Eye (tissue), 1 donor: ENCODE results near the gene NTRK2.

Experiments
- DNase-seq: peaks from one replicate; pipeline ENCODE4 v3.0.0-alpha.2; 2015

The NTRK2 gene

DNA sequence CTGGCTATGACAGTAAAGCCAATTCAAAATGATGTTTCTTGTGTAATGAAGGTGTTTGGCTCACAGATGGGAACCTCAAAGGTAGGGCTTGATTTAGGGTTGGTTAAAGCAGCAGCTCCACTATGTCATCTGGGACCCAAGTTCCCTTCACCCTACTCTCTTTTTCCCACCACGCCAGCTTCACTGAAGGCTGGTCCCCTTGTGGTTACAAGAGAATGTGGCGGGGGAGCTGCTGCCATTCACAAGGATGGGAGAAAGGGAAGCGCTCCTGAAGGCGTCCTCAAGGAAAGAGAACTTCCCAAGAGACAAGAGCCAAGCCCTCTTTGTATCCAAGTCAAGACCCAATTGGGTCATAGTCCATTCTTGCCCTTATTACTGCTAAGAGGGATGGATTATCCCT is 72.7 kb downstream of the NTRK2 start:
- no peak for DNase-seq

DNA sequence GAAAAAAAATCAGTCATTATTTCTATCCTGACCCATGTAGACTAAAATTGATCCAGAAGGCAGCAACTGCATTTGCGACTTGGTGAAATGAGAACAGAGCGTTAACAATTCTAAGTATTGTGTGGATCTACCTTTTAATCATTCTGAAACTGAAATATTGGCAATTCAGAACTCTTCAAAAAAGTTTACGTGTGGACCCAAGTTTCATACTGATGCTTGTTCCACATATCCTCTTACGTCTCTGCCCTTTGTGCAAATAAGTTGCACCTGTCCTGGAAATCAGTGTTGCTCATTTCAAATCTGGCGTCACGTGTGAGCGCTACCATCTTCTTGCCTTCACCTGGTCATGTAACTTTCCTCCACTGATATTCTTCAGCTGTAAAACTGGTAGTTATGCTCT is 74.7 kb downstream of the NTRK2 start:
- no peak for DNase-seq

DNA sequence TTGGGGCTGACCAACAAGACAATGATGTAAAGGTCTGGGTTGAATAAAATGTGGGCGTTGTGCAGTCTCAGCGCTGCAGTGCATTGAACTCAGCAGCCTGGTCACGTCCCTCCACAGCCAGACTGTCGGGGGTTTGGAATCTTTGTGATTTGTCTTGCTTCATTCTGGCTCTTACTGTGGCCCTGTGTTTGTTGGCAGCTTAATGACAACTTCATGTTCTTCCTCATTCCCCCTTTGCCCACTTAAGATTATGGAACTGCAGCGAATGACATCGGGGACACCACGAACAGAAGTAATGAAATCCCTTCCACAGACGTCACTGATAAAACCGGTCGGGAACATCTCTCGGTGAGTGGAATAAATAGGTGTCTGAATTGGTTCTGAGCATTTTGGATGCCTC is 75.2 kb downstream of the NTRK2 start:
- DNase-seq = no peak

DNA sequence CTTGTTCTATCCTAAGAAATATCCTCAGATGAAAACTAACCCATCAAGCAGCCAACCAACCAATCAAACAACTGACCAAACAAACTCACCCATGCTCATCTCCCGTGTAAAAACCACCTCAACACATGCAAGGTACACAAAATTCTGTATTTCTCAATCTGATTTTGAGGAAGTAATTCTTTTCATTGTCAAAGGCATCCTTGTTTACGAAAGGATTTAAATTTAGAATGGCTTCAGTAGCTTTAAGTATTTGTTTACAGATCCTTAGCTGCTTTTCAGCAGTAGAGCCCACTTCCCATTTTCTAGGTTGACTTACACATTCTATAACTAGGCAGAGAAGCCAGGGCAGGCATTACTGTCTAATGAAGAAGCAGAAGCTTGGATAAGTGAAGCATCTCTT is 78.6 kb downstream of the NTRK2 start:
- no peak for DNase-seq

DNA sequence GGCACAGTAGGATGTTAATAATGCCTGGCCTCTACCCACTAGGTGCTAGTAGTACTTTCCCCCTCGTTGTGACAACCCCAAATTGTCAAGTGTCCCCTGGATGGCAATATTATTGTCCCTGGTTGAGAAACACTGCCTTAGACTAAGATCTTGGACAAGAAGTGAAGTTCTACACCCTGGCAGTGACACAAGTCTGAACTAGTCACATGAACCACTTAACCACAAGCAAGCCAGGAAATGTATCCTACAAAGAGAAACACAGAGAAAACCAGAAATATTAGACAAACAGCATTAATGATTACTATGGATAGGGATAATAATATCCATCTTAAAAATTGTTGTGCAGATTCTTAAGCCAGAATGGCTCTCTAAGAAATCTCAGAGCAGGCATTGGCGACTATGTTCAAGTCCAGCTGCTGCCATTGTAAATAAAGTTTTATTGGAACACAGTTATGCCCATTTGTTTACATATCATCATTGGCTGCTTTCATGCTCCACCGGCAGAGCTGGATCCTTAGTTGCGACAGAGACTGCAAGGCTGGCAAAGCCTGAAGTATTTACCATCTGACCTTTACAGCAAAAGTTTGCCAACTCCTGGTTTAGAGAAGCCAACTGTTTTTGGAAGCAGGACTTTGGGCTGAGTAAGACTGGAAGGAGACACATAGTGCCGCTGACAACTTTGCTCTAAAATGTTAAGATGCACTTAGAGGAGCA is 80.8 kb downstream of the NTRK2 start:
- DNase-seq = no peak

DNA sequence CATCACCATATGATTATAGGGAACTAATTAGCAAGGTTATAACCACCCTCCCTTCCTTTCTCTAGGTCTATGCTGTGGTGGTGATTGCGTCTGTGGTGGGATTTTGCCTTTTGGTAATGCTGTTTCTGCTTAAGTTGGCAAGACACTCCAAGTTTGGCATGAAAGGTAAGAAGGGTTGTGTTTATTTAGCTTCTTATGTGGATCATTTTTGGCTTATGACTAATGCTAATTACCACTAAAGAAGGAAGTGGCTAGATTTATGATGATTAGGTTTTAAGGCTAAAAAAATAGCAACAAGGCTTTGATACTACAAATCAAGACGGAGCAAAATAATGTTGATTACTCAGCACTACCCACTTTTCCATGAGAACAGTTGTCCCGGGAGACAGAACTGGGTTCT is 82.4 kb downstream of the NTRK2 start:
- no peak for DNase-seq

DNA sequence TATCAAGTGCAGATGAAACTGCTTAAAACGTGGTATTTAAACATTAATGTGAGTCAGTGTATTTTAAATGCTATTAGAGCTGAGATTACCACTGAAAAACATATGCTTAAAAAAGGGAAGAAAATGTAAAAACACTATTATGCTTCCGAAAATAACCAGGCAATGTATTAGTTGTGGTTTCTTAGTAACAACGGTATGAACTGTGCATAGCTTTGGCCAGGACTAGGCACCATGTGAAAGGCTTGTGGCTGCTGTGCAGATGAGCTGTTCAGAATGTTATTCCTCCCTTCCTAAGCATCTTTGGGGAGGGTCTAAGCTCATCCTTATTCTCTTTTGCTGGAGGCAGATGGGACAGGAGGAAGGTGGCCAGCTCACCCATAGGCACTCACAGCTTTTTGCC is 84.9 kb downstream of the NTRK2 start:
- no peak for DNase-seq

DNA sequence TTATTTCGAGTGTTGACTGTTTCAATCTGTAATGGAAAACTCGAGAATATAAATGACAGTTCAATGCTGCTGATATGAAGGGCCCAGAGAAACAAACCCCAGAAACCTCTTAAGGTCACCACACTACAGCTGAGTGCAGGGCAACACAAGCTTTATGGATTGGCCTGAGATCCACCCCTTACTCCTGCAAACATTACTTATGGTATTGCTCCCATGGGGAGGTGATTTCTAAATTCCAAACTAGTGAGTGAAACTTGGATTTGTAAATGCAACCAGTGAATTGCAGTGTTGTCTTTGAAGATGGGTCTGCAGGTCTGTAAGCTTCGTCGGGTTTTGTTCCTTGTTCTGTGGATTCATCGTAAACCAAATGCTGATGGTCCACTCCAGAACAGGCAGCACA is 85.4 kb downstream of the NTRK2 start:
- no peak for DNase-seq

DNA sequence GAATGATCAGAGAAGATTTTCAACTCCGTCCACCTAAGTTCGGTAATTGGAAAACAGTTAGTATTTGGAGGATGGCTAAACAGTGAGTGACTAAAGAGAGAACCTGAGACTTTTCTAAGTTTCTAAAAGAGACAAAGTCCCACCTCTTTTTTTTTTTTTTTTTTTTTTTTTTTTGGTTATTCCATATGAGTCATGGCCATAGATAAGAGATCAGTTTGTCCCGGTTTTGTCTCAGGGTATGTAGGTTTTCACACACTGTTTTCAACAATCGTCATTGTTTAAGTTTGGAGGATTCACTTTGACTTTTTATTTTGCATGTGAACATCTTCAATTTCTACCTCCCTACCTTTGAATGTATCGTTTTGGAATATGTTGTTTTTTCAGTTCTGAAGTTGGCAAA is 85.9 kb downstream of the NTRK2 start:
- DNase-seq = no peak

DNA sequence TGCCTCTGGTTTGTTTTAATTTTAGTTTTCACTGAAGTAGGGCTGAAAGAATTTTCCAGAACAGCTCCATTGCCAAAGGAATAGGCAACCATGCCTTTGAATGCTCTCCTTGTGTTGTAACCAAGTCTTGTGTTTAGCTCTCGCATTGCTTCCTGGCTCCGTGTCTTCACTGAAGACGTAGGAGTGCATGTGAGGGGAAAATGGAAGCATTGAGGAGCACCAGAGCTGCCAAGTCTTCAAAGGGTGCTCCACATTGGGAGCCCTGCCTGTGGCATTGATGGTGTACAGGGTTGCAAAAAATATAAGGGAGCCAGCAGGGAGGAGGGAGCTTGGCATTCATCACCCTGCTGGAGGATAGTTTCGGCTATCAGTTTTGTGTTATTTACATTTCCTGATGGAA is 86.6 kb downstream of the NTRK2 start:
- DNase-seq = no peak

DNA sequence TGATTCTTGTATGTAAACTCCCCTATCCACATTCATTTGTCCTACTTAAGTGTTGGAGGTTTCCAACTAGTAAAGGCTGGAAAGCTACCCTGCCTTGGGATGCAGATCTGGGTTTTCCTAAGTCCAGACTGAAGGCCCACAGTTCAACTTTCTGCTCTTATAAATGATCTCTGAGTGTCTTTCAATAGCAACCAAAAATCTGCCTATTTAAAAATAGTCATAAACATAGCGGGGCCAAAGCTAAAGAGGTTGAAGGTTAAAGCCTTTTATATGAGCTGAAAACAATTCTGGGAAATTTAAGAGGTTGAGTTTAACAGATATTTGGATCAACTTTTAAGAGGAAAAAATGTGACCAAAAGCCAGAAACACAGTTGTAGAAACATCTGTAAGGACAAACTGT is 87.2 kb downstream of the NTRK2 start:
- DNase-seq = no peak

DNA sequence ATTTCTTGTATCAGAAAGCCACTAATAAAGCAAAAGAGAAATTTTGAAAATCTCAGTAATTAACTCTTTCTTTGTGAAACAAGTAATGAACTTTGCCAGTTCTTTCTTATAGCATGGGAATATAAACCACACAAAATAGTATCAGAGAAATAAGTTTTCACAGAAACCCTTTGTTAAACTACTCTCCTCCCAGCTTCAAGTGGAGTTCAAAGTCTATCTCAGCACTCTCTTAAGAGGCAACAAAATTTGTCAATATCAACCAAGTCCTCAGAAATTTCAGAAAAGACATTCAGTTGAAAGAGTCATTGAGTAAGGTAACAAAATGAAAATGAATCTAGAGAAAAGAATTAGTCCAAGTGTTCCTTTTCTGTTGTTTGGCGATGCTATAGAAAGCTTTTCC is 89.3 kb downstream of the NTRK2 start:
- no peak for DNase-seq

DNA sequence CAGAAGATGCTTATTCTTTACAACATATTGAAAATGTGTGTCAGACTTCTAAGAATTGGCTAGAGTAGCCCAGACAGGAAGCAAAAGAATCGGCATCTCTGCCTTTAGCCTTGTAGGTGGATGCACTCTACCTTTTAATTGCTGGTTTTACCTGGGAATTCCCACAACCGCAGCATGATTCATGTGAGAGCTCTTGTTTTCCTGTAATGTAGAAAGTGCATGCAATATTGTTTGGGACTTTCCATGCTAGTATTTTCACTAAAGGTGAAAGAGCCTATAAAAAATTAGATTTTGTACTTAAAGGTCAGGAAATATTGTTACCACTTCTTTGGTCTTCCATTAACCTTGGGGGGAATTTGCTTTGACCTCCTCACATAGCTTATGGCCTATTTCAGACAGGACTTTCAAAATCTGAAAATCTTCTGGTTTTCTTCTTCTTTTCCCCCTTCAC is 89.8 kb downstream of the NTRK2 start:
- no peak for DNase-seq

DNA sequence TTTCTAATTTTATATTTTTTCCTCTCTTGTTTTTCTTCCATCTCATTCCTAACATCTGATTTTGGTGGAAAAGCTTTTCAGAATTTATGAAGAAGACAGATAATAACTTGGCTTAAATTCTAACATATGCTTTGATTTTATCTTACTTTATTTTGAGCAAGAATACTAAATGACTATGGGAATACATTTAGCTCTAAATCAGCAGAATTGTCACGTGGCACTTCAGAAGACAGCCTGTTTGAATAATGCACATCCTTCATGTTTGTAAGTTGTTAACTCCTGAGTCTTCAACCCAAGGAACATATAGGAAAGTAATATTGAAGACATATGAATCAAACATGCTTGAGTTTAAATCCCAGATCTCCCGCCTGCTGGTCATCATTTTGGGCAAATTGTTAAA is 90.3 kb downstream of the NTRK2 start:
- DNase-seq = no peak

DNA sequence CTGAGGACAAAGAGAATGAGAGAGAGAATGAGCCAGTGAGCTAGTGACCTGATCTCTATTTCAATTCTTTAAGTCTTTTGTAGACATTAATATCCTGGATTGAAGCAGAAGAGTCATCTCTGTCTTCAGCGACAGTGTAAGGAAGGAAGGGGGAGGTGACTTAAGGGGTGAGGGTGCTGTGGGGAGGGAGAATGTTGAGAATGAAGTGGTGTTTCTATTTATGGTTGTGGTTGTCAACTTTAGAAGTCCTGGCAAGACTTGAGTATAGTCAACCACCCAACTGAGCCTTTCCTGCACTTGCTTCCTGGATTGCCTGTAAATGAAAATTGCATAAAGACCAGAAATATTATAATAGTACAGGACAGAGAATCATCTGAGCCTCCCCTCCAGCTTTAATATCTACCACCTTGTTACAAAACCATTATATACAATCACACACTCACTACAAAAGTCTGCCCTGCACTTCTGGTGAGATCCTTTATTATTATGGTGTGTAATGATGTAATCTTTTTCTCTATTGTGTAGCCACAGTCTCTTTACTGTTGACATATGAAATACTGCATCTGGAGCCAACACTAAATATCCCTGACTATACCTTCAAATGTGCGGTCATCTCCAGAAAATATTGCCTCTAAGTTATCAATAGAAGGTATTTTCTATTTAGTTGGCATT is 91.7 kb downstream of the NTRK2 start:
- DNase-seq = no peak

DNA sequence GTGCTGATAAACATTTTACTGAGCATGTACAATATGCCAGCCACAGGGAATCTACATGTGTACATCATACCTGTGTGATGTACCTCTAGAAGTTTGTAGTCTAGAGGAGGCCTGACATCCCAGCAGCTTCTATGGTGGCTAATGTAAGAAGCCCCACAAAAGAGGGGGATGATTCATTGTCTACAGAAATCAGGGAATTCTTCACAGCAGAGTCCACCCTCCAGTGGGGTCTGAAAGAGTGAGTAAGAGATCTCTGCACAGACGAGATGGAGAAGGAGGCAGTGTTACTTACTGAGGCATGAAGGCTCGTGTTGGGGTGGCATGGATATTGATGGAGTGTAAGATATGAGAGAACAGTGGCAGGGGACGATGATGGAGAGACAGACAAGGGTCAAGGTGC is 103.0 kb downstream of the NTRK2 start:
- no peak for DNase-seq

DNA sequence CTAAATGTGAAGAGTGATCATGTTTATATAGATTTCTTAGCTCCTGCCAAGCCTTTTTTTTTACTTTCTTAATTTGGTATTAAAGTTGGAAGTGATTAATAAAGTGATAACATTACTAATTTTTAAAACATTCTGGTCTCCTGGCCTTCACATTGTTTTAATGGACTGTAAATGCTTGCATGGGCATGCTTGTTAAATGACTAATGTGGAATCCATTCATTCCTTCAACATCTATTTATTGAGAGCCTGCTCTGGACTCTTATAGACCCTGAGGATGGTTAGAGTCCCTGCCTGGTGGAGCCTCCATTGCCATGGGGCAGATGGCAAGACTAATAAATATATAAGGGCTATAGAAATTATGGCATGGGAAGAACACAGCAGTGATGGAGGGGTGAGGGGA is 103.5 kb downstream of the NTRK2 start:
- DNase-seq = no peak

DNA sequence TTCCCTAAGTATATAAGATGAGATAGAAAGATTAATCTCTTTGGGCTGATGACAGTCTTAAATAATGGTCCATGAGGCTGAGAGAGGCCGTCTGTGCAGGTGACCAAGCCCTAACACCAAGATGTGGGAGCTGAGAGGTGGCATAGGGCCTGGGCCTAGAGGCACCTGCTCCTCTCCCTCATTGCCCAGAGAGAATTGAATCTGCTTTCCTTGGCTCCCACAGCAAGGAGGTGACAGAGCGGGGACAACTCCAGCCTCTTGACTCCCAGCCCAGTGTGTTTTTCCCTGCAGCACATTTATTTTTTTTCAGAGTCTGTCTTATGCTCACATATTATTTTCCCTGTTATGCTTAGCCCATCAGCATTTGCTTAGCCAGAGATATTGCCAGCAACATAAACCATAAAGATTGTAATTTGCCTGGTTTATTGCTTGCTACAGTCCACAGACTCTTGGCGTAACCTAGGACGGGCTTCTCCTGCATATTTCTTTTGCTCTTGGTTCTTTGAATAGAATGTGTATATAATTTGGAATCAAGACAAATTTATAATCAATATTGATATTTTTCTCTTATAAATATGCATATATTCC is 105.6 kb downstream of the NTRK2 start:
- DNase-seq = no peak

DNA sequence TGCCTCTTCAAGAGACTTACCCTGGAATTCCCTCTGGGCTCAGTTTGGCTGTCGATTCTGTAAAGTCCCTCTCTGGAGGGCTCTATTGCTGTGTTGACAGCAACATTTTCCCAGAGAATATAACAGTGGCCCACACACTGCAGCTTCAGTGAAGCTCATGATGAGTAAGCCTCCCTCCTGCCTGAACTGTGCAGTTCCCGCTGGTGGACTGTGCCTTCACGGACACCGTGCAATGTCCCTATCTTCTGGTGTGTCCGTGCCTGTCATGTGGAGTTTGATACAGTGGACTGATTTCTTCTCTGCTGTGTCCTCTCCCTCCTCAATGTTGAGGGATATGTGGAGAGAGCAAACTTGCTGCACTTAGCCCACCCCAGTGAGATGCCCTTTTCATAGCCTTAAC is 109.0 kb downstream of the NTRK2 start:
- DNase-seq = peak; percentile 75

DNA sequence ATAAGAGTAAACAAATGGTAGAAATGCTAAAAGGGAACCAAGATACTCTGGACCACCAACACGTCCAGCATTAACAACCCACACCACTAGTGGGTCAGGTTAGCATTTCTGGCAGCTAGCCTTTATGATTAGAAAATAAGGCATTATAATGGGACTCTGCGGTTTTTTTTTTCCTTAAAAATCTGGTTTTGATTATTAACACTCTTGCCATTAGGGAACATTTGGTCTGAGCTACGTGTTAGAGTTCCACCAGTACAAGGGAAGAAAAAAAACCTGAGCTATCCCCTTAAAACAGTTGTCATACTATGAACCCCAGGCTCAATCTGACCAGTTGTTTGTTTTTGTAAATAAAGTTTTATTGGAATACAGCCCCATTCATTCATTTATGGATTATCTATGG is 110.4 kb downstream of the NTRK2 start:
- DNase-seq = no peak

DNA sequence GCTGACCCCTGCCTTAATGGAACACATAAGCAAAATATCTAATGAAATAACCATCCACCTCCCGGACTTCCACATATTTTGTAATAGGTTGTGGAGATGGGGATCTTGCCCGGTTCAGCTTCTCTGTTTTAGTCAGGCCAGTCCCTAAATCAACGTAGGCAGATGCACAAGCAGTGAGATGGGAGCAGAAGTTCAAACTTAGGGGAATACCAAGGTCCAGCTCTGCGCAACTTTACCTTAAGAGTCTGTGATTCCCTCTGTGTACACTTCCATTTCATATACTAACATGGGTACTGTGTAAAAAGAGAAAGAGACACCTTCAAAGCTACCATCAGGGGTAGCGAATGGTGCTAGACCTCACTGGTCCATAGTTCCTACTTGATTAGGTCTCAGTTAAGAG is 110.9 kb downstream of the NTRK2 start:
- DNase-seq = no peak

DNA sequence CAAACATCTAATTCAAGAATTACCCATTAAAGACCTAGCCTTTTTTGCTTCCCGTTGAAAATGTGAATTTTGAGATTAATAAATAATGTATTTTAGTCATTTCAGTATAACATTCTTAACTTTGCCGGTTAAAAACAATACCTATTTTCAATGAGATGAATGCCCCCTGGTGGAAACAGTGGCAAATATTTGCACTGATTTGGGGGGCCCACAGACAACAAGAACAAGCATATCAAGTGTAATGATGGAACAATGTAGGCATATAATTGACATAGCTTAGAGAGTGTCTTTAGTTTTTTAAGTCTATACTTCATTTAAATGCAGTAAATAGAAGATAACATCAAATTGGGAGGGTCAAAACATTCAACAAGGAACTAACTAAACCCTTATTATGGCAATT is 111.9 kb downstream of the NTRK2 start:
- peak; percentile 34 for DNase-seq

DNA sequence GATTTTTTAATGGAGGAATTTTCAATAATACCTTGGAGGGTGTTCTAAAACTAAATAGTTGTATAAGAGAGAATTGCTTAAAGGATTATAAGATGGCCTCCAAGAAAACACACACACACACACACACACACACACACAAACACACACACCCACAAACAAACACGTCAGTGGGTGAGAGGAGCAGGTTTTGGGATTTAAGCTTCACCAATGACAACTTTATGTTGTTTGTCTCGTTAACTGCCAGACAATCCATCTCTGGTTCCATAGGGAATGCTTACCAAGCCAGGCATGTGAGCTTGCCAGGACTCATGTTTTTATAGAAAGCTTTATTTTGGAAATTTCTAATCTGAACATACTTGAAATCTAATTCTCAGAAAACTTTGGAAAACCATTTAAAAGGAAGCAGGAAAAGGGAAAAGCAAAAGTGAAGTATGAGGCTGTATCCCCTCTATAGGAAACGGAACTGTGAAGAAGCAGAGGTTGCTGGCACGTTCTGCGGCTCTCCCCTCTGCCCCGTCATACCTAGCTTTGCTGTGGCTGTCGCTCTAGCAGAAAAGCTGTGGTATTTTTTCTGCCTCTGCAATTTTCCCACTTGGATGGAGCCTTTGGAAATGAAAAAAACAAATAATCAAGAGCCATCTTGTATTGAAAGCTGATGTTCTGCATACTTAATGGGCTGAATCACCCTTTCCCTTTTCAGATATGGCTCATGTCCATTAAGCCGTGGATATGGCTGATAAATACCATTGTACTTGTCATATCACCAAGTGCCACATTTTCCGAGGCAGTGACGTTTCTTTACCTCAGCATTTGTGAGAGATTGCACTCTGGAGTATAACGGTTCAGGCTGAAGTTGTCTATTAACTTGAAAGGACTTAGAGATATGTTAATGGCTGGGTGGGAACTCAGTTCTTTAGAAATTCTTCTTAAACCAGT is 112.7 kb downstream of the NTRK2 start:
- peak; percentile 24 for DNase-seq
